Smooth muscle cell (in vitro differentiated cells): ENCODE data around the gene UBIAD1. TPM values are rescaled to one million over a fixed set of nuclear protein-coding genes. Genes with fewer than 3 reads are reported as not detected.

Experiments
- DNase-seq: peaks from one replicate; lab custom pipeline; 2025; ENCODE audit not compliant: unreplicated experiment; lab: John Stamatoyannopoulos, UW
- H2AFZ ChIP-seq: fragments of 200-600 bp; sonication (generic); 2 replicates; pipeline ENCODE4 v1.6.0; 2016; ENCODE audit warnings: antibody characterized with exemption, low read depth, mild to moderate bottlenecking
- H3F3A ChIP-seq: fragments of 200-600 bp; sonication (generic); 2 replicates; pipeline ENCODE4 v1.6.0; 2017; ENCODE audit warnings: antibody characterized with exemption, low read depth
- H3K27ac ChIP-seq: fragments of 200-600 bp; sonication (generic); 2 replicates; pipeline ENCODE4 v1.5.1; 2016; ENCODE audit warnings: low read depth, mild to moderate bottlenecking
- H3K27me3 ChIP-seq: fragments of 200-600 bp; sonication (generic); 2 replicates; pipeline ENCODE4 v1.6.1; 2016; ENCODE audit warnings: low read depth, mild to moderate bottlenecking
- H3K36me3 ChIP-seq: fragments of 200-600 bp; sonication (generic); 2 replicates; pipeline ENCODE4 v1.5.1; 2016; ENCODE audit warnings: low read depth
- H3K4me1 ChIP-seq: fragments of 200-600 bp; sonication (generic); 2 replicates; pipeline ENCODE4 v1.5.1; 2016; ENCODE audit warnings: low read depth
- H3K4me2 ChIP-seq: fragments of 200-600 bp; sonication (generic); 2 replicates; pipeline ENCODE4 v1.6.0; 2016; ENCODE audit warnings: mild to moderate bottlenecking
- H3K4me3 ChIP-seq: fragments of 200-600 bp; sonication (generic); 2 replicates; pipeline ENCODE4 v1.5.1; 2016; ENCODE audit warnings: mild to moderate bottlenecking
- H3K79me2 ChIP-seq: fragments of 200-600 bp; sonication (generic); 2 replicates; pipeline ENCODE4 v1.6.0; 2016; ENCODE audit warnings: low read depth, mild to moderate bottlenecking
- H3K9ac ChIP-seq: fragments of 200-600 bp; sonication (generic); 2 replicates; pipeline ENCODE4 v1.6.0; 2016; ENCODE audit warnings: low read depth
- H3K9me3 ChIP-seq: fragments of 200-600 bp; sonication (generic); replicated peaks from 2 replicates; pipeline ENCODE4 v1.5.1; 2016; ENCODE audit warnings: low read depth
- H4K20me1 ChIP-seq: fragments of 200-600 bp; sonication (generic); 2 replicates; pipeline ENCODE4 v1.6.0; 2016; ENCODE audit warnings: low read depth
- WGBS: methylation state at CpG from one replicate; pipeline ENCODE4 v1.1.7; 2016; ENCODE audit warnings: low lambda C conversion rate; 5-methylcytosine and 5-hydroxymethylcytosine counted together
- polyA plus RNA-seq: library from polyadenylated mRNA; unstranded; fragments of >200 nt; fragmentation: Nextera tagmentation; extraction: Ambion mirVana; gene quantifications from 2 replicates; pipeline ENCODE4 v1.2.1, GENCODE V29; 2016
- small RNA-seq: library from RNA; depleted of rRNA; stranded (forward); fragments of <200 nt; gene quantifications from one replicate; pipeline ENCODE3, GENCODE V24; 2014
- total RNA-seq: library from RNA; depleted of rRNA; stranded (reverse); fragments of >200 nt; gene quantifications from 2 replicates; pipeline ENCODE4 v1.2.3, GENCODE V29; 2014
- TF ChIP-seq, protein P1 (sequence below): fragments of 200-600 bp; sonication (generic); IDR thresholded peaks from 2 replicates; pipeline ENCODE4 v1.5.1; 2017; ENCODE audit warnings: borderline replicate concordance, mild to moderate bottlenecking, antibody characterized with exemption; ENCODE audit not compliant: insufficient read depth, poor library complexity, severe bottlenecking

Gene UBIAD1
- total and polyA plus RNA-seq, 2 experiments from 2014 or later = 5.8 to 7.9 TPM

DNA sequence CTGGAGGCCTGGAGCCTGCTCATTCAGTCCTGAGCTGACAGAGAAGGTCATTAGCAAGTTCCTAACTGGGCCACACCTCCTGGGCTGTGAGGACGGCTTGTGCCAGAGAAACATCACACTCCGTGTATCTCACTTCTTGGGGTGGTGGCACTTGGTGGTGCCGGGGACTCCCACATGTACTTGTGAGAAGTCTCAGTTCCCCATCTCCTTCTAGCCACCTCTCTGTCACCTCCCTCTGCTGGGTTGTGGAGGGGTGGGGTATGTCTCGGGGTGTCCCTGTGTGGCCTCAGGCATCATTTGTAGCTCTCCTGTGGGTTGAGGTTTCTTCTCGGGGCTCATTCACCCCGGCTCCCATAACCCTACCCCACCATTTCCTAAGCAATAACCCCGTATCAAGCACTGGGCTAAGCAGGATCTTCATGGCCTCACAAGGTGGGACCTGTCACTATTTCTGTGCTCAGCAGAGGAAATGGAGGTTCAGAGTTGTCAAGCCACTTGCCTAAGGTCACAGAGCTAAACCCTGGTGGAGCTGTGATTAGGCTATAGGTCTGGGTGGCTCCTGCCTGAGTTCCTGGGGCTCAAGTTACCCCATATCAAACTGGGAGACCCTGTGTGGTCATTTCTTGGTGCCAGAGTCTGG, 62.5 kb downstream of the UBIAD1 start:
- TF ChIP-seq, protein P1, sequence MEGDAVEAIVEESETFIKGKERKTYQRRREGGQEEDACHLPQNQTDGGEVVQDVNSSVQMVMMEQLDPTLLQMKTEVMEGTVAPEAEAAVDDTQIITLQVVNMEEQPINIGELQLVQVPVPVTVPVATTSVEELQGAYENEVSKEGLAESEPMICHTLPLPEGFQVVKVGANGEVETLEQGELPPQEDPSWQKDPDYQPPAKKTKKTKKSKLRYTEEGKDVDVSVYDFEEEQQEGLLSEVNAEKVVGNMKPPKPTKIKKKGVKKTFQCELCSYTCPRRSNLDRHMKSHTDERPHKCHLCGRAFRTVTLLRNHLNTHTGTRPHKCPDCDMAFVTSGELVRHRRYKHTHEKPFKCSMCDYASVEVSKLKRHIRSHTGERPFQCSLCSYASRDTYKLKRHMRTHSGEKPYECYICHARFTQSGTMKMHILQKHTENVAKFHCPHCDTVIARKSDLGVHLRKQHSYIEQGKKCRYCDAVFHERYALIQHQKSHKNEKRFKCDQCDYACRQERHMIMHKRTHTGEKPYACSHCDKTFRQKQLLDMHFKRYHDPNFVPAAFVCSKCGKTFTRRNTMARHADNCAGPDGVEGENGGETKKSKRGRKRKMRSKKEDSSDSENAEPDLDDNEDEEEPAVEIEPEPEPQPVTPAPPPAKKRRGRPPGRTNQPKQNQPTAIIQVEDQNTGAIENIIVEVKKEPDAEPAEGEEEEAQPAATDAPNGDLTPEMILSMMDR = no peak
- H4K20me1 ChIP-seq = no peaks in the 10 kb centered on the region
- no peaks in the 10 kb centered on the region for H3K9me3 ChIP-seq
- no peaks in the 10 kb centered on the region for H3F3A ChIP-seq
- no peak overlapping the region for H3K4me2 ChIP-seq
- 87% methylated on average over 7 of the region's 7 CpGs for WGBS
- no peak overlapping the region for H3K4me3 ChIP-seq
- H3K9ac ChIP-seq = no peak overlapping the region
- H3K36me3 ChIP-seq = no peaks in the 10 kb centered on the region
- no peak overlapping the region for H3K27ac ChIP-seq
- no peak for DNase-seq
- no peak overlapping the region for H2AFZ ChIP-seq
- no peaks in the 10 kb centered on the region for H3K79me2 ChIP-seq
- peaks cover 13% of the 10 kb centered on the region for H3K27me3 ChIP-seq
- no peaks in the 10 kb centered on the region for H3K4me1 ChIP-seq

DNA sequence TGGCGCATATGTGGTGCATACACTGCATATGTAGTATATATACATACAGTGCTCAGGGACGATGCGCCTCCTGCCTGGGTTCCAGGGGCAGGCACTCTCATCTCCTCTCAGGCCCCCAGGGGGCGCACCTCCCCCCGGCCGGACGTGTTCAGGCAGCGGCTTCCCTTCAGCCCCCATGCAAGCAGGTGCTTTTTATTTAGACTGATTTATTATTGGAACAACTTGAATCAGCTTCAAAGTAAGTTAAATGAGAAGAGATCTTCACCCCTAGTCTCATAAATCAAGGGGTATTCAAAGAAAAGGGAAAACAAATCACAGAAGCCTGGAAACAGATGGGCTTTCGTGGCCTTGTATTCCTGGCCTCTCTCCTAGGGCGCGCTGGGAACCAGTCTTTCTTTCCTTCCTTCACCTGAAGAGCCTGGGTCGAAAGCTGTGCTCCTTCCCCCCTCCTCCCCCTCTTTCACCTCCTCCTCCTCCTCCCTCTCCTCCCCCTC, 64.6 kb downstream of the UBIAD1 start:
- TF ChIP-seq, protein P1 = peak; percentile 69
- DNase-seq = no peak
- Histone ChIP-seq H3K79me2 (no peaks in the 10 kb centered on the region), H3K27ac (no peak overlapping the region), H3K36me3 (no peaks in the 10 kb centered on the region), H3K4me1 (no peaks in the 10 kb centered on the region), H4K20me1 (no peaks in the 10 kb centered on the region), H3K9me3 (no peaks in the 10 kb centered on the region), H3K4me2 (no peak overlapping the region), H2AFZ (no peak overlapping the region), H3K9ac (no peak overlapping the region), H3K4me3 (no peak overlapping the region), H3F3A (no peaks in the 10 kb centered on the region), H3K27me3 (peaks cover 13% of the 10 kb centered on the region)
- WGBS = 27% methylated on average over 11 of the region's 12 CpGs

Small RNAs within 50 kb of the gene (small RNA-seq; reads per million reads assigned to genes)
- not detected for gene RNU6-291P
- not detected for gene RPL39P6

Other genes with a start within 250 kb of the UBIAD1 start
- gene MASP2, start 226.0 kb upstream of the UBIAD1 start, total RNA-seq = not detected in 2 replicates
- gene MASP2, start 226.0 kb upstream of the UBIAD1 start, polyA plus RNA-seq = 0.26 and 0.35 TPM in 2 replicates
- gene SRM, start 213.2 kb upstream of the UBIAD1 start, total RNA-seq = 30.7 and 43.9 TPM in 2 replicates
- 294 and 355 TPM in 2 replicates for gene SRM, start 213.2 kb upstream of the UBIAD1 start, polyA plus RNA-seq
- 59.2 and 59.9 TPM in 2 replicates for gene EXOSC10, start 173.3 kb upstream of the UBIAD1 start, total RNA-seq
- 49.2 and 68.1 TPM in 2 replicates for gene EXOSC10, start 173.3 kb upstream of the UBIAD1 start, polyA plus RNA-seq
- gene ANGPTL7, start 83.8 kb upstream of the UBIAD1 start, total RNA-seq = 0.22 TPM in 1 of 2 replicates, not detected in the other
- 0.31 and 0.40 TPM in 2 replicates for gene ANGPTL7, start 83.8 kb upstream of the UBIAD1 start, polyA plus RNA-seq
- 26.8 and 26.9 TPM in 2 replicates for gene MTOR, start 10.6 kb upstream of the UBIAD1 start, total RNA-seq
- gene MTOR, start 10.6 kb upstream of the UBIAD1 start, polyA plus RNA-seq = 11.2 and 13.4 TPM in 2 replicates
- 1.0 TPM in 1 of 2 replicates, not detected in the other for gene DISP3, start 206.0 kb downstream of the UBIAD1 start, total RNA-seq
- 0.17 and 0.27 TPM in 2 replicates for gene DISP3, start 206.0 kb downstream of the UBIAD1 start, polyA plus RNA-seq